Measurements from ENCODE around the gene LPIN2. TPM values are rescaled to one million over a fixed set of nuclear protein-coding genes. Genes with fewer than 3 reads are reported as not detected.

LPIN2 gene
- total and polyA plus RNA-seq, 2 of the 13 experiments (the other 11 are each of a cell fraction or from before 2014, with no cell fraction given) = 46.0 to 119 TPM

DNA sequence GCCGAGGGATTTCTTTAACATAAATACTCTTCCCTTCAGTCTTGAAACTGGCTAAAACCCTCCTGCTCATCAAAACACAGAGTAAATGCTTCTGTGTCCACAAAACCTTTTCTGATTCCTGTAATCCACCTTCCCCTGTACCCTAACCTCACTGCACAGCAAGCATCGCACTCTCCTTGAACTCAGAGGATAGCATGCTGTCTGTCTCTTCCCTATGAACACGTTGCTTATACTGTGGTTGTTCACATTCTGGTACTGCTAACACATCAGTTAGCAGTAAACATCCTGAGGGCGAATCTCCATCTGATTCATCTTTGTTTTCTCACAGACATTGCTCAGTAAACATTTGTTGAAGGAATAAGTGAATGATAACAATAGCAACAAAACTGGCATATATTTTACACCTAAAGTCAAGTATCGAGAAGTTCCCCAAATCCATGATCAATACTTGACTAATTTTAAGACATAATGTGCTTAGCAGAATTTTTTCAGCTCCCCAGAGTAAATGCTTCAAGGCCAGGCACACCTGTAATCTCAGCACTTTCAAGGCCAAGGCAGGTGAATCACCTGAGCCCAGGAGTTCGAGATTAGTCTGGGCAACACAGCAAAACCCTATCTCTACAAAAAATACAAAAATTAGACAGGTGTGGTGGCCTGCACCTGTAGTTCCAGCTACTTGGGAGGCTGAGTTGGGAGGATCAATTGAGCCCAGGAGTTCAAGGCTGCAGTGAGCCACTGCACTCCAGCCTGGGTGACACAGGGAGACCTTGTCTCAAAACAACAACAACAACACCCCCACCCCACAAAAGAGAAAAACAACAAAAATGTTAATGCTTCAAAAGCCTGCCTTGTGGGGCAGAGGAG, 45.6 kb upstream of the LPIN2 start (continued):
- TF ChIP-seq ZNF761 (CRISPR knock-in tag; conservative IDR thresholded peaks at IDR 0.05) (no peak), SIX1 (CRISPR knock-in tag; IDR thresholded peaks at IDR 0.05; ENCODE audit: borderline replicate concordance) (no peak), ZFP36L1 (CRISPR knock-in tag; IDR thresholded peaks at IDR 0.05) (no peak), SRSF1 (optimal IDR thresholded peaks at IDR 0.05; ENCODE audit: low read depth, low read length) (no peak), ZFYVE20 (CRISPR knock-in tag; IDR thresholded peaks at IDR 0.05; ENCODE audit: borderline replicate concordance, low read depth) (no peak), ZNF549 (CRISPR knock-in tag; IDR thresholded peaks at IDR 0.05) (no peak), TOE1 (CRISPR knock-in tag; IDR thresholded peaks at IDR 0.05) (no peak), ZBTB42 (CRISPR knock-in tag; IDR thresholded peaks at IDR 0.05) (no peak), GPN1 (CRISPR knock-in tag; IDR thresholded peaks at IDR 0.05; ENCODE audit: borderline replicate concordance) (no peak), ZNF747 (CRISPR knock-in tag; IDR thresholded peaks at IDR 0.05; ENCODE audit: borderline replicate concordance) (no peak), NFE2L2 (IDR thresholded peaks at IDR 0.05; ENCODE audit: low read length) (no peak), BRD4 (CRISPR knock-in tag; IDR thresholded peaks at IDR 0.05) (no peak), RORA (CRISPR knock-in tag; IDR thresholded peaks at IDR 0.05) (no peak), IRF2 (CRISPR knock-in tag; IDR thresholded peaks at IDR 0.05) (0 out of 2 replicates have a peak, but pooled peaks have one; percentile 54), CENPX (CRISPR knock-in tag; IDR thresholded peaks at IDR 0.05) (no peak)
- TF ChIP-seq, protein P1, sequence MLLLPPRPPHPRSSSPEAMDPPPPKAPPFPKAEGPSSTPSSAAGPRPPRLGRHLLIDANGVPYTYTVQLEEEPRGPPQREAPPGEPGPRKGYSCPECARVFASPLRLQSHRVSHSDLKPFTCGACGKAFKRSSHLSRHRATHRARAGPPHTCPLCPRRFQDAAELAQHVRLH (CRISPR knock-in tag; IDR thresholded peaks at IDR 0.05; ENCODE audit: borderline replicate concordance, low read depth) = no peak
- TF ChIP-seq, protein P2, sequence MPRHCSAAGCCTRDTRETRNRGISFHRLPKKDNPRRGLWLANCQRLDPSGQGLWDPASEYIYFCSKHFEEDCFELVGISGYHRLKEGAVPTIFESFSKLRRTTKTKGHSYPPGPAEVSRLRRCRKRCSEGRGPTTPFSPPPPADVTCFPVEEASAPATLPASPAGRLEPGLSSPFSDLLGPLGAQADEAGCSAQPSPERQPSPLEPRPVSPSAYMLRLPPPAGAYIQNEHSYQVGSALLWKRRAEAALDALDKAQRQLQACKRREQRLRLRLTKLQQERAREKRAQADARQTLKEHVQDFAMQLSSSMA (CRISPR knock-in tag; IDR thresholded peaks at IDR 0.05) = no peak
- TF ChIP-seq, protein P3, sequence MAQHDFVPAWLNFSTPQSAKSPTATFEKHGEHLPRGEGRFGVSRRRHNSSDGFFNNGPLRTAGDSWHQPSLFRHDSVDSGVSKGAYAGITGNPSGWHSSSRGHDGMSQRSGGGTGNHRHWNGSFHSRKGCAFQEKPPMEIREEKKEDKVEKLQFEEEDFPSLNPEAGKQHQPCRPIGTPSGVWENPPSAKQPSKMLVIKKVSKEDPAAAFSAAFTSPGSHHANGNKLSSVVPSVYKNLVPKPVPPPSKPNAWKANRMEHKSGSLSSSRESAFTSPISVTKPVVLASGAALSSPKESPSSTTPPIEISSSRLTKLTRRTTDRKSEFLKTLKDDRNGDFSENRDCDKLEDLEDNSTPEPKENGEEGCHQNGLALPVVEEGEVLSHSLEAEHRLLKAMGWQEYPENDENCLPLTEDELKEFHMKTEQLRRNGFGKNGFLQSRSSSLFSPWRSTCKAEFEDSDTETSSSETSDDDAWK (CRISPR knock-in tag; IDR thresholded peaks at IDR 0.05) = no peak
- TF ChIP-seq, protein P4, sequence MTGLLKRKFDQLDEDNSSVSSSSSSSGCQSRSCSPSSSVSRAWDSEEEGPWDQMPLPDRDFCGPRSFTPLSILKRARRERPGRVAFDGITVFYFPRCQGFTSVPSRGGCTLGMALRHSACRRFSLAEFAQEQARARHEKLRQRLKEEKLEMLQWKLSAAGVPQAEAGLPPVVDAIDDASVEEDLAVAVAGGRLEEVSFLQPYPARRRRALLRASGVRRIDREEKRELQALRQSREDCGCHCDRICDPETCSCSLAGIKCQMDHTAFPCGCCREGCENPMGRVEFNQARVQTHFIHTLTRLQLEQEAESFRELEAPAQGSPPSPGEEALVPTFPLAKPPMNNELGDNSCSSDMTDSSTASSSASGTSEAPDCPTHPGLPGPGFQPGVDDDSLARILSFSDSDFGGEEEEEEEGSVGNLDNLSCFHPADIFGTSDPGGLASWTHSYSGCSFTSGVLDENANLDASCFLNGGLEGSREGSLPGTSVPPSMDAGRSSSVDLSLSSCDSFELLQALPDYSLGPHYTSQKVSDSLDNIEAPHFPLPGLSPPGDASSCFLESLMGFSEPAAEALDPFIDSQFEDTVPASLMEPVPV (CRISPR knock-in tag; IDR thresholded peaks at IDR 0.05) = no peak
- TF ChIP-seq, protein P5, sequence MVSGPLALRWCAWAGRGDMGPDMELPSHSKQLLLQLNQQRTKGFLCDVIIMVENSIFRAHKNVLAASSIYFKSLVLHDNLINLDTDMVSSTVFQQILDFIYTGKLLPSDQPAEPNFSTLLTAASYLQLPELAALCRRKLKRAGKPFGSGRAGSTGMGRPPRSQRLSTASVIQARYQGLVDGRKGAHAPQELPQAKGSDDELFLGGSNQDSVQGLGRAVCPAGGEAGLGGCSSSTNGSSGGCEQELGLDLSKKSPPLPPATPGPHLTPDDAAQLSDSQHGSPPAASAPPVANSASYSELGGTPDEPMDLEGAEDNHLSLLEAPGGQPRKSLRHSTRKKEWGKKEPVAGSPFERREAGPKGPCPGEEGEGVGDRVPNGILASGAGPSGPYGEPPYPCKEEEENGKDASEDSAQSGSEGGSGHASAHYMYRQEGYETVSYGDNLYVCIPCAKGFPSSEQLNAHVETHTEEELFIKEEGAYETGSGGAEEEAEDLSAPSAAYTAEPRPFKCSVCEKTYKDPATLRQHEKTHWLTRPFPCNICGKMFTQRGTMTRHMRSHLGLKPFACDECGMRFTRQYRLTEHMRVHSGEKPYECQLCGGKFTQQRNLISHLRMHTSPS (CRISPR knock-in tag; IDR thresholded peaks at IDR 0.05; ENCODE audit: low read depth) = no peak
- TF ChIP-seq, protein P6, sequence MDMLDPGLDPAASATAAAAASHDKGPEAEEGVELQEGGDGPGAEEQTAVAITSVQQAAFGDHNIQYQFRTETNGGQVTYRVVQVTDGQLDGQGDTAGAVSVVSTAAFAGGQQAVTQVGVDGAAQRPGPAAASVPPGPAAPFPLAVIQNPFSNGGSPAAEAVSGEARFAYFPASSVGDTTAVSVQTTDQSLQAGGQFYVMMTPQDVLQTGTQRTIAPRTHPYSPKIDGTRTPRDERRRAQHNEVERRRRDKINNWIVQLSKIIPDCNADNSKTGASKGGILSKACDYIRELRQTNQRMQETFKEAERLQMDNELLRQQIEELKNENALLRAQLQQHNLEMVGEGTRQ (IDR thresholded peaks at IDR 0.05; ENCODE audit: low read depth, low read length) = no peak
- TF ChIP-seq, protein P6 (CRISPR knock-in tag; IDR thresholded peaks at IDR 0.05; ENCODE audit: borderline replicate concordance) = no peak

All from HepG2 (cell line).